8988T (cell line): ENCODE results near the gene SPECC1.
A peak's percentile ranks its signal among the peaks of the same experiment; 100 is the strongest.
"Not testable (repeated sequence)": the region's sequence is repeated elsewhere in the genome, so short reads cannot be mapped to it uniquely, and the experiment has no call there.

Experiments used
- DNase-seq: peaks from one replicate; pipeline ENCODE4 v3.0.0; 2011

SPECC1 gene

DNA sequence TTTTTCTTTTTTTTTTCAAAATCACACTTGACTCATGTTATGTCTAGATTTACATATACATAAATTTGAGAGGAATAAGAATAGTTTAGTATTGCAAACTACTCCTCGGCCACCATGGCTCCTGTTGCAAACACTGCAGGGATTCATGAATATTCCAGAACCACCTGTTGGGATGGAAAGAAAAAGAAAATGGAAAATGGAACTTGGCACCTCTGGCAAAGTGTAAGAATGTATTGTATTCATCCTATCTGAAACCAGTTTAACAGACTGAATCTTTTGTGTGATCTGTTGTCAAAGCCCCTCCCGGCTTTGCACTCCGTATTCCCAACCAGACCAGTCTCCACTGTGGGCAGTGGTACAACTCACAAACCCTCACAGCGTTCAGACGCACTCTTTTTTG, 124.4 kb downstream of the SPECC1 start:
- no peak for DNase-seq

DNA sequence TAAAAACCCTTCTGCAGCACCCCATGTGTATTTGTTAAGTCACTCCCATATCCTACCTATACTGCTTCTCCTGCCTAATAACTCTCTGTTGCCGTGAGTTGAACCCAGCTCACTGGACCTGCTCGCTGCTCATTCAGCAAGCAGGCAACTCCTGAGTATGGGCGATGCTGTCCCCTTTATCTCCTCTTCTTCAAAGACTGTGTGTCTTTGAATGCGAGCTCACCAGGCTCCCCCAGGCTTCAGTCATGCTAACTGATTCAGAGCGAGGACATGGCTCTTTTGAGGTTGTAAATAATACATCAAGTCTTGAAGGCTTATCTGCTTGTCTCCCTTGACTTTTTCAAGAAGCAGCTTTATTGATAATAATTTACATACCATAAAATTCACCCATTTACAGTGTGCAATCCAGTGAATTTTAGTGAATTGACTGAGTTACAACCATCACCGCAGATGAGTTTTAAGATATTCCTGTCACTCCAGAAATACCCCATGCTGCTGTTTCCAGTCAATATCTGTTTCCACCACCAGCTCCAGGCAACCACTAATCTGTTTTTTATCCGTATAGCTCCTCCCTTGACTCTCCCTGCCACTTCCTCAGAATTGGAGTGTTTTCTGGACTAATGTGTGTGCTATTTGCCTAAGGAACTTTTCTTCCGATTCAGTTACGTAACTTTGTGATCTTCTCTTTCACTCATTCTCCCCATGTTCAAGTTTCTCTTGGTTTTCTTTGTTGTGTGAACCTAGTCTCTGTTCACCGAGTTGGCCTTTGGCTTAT, 132.2 kb downstream of the SPECC1 start:
- DNase-seq = no peak

DNA sequence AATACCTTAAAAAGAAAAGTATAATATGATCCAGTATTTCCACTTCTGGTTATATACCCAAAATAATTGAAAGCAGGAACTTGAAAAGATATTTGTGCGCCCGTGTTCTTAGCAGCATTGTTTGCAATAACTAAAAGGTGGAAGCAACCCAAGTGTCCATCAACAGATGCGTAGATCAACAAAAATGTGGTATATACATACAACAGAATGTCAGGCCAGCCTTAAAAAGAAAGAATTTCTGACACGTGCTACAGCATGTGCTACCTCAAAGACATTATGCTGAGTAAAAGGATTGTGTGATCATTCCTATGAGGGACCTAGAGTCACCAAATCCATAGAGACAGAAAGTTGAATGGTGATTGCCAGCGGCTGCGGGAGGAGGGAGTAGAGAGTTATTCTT, 133.1 kb downstream of the SPECC1 start:
- no peak for DNase-seq

DNA sequence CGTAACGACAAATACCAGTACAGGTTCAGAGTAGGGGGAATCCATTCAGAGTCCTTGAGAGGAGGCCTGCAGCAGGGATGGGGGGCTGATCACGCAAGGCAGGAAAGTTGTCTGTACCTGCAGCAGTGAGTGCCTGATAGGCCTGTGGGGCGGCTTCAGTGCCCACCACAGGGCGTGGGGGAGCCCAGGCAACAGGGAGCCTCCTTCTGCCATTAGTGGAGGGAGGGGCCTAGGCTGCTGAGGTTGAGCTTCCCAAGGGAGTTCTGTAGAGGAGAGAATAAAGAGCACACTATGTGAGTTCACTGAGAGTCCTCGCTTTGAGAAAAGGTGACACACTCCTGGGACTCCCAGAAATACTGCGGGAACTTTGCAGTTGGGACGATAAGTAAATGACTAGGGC, 134.6 kb downstream of the SPECC1 start:
- DNase-seq = no peak

DNA sequence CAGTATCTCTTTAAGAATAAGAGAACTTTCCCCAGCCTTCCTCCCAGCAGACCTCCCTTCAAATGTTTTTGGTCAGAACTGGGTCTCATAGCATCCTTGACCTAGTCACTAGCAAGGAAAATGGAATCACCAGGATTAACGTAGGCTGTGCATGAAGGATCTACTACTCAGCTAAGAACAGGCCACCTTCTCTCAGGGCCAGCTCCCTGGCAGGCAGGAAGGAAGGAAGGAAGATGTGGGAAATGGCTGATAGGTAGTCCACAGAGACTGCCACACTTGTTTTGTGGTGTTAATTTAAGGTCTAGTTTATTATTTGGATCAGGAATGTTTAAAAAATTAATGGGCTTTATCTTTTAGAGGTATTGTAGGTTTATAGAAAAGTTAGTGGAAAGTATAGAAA, 136.4 kb downstream of the SPECC1 start:
- no peak for DNase-seq

DNA sequence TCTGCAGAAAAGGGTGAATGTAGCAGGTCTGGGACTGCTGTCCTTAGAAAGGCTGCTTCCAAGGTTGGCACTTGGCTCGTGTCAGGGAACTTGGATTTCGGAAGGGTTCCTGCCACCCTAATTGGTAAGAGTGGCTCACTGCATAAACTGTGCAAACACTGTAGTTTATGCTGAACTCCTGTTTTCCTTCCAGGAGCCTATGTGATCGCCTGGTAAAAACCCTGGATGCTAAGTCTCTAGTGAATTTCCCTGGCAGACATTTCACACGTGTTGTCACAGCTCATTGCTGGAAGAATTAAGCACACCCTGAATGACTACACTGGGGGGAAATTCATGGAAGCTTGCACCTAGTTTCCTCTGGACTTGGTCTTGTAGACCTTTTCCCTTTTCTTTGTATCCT, 140.1 kb downstream of the SPECC1 start:
- DNase-seq = no peak

DNA sequence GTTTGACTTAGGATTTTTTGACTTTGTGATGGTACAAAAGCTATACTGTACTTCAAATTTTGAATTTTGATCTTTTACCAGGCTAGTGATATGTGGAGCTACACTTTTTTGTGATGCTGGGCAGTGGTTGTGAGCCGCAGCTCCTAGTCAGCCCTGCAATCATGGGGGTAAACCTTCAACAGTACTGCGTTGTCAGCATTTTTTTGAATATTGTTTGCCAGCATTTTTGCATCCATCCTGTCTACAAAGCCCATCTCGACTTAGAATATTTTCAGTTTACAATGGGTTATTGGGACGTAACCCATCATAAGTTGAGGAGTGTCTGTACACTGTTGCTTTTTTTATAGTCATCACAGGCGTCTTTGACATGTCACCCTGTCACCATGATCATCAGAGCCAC, 142.0 kb downstream of the SPECC1 start:
- DNase-seq = no peak

DNA sequence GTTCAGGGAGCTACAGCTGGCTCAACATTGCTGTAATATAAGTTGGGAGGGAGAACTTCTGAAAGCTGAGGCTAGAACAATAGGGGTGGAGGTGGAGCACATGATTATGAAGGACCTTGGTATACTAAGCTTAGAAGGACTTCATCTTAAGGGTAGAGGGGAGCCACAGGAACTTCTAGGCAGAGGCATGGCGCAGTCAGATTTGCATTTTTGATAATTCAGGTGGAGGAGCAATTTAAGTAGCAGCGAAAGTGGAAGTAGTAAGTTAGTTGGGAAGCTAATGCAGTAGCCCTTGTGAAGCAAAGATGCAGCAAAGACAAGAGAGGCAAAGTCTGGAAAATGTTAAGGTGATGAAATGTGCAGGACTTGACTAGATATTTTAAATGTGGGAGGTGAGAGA, 144.1 kb downstream of the SPECC1 start:
- DNase-seq = no peak

DNA sequence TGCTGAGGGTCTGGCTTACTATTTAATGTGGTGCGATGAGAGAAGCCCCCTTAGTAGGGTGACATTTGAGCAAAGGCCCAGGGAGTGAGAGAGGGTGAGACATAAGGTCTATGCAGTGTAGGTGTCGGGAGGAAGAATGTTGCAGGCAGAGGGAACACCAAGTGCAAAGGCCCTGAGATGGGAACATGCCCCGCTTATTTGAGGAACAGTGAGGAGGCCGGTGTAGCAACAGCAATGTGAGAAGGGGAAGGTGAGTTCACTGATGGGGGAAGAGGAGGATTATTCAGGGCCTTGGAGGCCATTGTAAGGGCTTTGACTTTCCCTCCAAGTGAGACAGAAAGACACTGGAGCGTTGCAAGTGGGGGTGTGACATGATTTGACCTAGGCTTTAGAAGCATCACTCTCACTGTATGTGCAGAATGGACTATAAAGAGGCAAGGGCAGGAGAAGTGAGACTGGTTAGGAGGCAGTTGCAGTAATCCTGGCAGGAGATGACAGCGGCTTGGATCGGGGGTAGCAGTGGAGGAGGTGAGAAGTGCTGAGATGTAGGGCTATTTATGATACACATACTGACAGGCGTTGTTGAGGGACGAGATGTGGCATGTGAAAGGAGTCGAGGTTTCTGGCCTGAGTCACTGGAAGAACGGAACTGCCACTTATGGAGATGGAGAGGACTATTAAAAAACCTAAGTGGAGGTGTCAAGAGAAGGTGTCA, 145.3 kb downstream of the SPECC1 start:
- no peak for DNase-seq

DNA sequence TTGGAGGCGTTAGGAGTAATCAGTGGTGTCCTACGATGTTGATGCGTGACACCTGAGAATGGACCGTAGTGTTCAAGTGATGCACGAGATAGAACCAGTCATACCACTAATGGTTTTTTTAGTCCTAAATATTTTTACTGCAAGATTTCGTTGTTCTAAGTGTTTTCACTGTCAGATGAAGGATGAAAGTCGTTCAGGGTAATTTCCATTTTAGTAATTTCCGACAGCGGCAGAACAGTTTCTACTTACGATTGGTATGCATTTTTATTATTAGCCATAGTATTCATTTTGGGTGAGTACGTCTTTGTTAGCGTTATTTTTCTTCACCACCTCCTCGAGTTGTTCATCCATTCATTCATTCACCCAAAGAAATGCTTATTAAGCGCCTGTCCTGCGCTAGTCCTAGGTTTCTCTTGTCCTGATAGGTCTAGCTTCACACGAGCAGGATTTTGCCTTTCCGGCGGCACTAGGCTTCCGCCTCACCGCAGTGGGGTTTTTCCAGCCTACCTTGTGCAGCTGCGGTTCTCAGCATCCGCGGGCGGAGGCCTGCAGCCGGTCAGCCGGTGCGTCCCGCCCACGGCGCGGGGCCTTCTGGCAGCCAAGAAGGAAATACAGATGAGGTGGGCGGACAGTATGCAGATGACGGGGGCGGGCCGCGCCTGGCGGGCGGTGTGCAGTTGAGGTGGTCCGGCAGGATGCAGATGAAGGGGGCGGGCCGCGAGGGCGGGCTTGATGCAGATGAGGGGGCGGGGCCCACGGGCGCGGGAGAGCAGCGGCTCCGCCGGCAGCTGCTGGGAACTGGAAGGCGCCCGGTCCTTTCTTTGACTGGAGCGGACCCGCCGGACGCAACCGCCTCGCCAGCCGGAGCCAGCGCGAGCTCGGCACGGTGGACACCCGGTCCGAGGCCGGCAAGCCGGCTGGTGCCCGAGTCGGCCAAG, 146.4 kb downstream of the SPECC1 start:
- peak; percentile 91 for DNase-seq

DNA sequence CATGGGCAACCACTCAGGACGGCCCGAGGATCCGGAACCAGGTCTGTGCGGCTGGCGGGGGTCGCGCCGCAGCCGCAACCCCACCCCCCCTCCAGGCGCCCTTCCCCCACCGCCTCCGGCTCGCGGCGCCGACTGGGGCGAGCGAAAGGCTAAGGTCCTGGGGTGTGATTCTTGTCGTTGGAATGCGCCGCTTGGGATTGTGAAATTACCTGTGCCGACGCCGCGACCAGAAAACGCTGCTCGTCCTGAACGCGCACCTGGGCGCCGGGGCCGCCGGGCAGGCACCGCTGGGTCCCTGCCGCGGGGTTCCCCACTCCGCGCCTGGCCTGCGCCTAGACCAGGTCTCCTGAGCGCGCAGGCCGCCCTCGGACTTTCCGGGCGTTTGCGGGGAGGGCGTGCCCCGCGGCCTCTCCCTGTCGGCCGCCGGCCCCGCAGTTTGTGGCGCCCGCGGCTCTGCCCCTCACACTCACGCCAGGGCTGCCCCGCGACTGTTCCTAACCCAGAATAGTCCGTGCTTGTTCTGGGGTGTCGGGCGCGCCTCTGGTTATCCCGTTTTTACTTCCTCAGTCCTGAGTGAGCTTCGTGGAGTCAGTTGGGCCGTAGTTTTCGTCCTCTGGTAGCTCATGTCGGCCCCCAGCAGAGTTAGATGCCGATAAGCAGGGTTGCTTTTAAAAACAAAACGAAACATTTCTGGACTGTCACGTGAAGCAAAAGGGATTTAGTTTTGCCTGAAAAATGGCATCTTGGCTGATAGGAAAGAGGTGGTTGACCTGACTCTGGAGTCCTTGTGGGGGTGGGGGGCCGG, 147.2 kb downstream of the SPECC1 start:
- DNase-seq = peak; percentile 48

DNA sequence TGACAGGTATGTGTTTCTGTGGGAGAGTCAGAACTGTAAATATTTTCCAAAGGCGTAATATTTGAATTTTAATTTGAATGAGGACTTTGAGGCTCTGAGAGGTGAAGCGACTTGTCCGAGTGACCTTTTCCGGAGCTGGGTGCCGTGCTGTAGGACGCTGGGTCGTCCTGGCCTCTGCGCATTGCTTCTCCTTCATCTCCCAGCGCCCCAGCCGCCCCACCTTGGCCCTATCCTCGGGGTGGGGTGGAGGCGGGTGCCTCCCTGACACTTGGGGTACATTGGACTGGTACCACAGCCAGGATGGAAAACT, 147.8 kb downstream of the SPECC1 start:
- no peak for DNase-seq

DNA sequence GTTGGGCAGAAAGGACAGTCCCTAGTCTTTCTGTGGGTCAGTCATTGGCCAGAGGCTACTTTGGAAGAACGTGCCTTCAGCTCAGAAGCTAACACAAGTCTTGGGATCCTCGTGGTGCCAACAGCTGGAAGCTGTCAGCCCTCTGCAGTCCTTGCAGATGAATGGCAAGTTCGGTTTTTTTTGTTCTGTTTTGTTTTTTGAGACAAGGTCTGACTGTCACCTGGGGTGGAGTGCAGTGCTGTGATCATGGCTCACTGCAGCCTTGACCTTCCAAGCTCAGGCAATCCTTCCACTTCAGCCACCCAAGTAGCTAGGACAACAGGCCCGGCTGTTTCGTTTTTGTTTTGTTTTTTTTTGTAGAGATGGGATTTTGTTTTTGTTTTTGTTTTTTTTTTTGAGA, 149.4 kb downstream of the SPECC1 start:
- DNase-seq = no peak

DNA sequence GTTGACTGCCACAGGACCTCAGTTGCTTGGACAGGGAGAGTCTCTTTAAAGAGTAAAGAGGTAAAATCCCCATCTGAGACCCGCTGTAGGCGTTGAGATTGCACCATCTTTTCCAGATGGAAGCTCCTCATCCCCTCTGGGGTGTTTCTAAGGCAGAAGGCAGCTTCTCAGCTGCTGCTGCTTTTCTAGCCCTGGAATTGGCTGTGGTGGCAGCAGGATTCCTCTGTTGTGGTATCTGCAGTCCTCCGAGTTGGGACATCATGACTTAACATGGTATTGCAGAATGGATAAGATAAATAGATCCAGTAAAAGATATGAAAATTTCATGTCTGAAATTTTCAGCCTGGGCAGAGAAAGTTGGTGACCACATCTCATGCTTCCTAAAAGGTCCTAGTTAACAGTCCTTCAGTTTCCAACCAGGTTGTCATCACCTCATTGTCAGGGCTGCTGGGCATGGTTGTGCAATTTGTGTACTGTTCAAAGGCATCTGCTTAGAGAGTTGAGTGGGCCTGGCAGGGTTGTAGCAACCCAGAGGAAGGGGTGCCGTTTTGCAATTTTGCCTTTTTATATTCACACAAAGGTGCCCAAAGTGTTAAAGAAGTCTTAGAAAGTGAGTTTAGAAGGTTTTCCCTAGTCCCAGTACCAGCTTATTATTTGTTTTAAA, 150.4 kb downstream of the SPECC1 start:
- DNase-seq = no peak

DNA sequence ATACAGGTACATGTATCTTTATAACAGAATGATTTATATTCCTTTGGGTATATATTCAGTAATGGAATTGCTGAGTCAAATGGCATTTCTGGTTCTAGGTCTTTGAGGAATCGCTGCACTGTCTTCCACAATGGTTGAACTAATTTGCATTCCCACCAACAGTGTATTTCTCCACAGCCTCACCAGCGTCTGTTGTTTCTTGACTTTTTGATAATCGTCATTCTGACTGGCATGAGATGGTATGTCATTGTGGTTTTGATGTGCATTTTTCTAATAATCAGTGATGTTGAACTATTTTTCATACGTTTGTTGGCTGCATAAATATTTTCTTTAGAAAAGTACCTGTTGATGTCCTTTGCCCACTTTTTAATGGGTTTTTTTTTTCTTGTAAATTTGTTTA, 156.4 kb downstream of the SPECC1 start:
- DNase-seq = not testable (repeated sequence)

DNA sequence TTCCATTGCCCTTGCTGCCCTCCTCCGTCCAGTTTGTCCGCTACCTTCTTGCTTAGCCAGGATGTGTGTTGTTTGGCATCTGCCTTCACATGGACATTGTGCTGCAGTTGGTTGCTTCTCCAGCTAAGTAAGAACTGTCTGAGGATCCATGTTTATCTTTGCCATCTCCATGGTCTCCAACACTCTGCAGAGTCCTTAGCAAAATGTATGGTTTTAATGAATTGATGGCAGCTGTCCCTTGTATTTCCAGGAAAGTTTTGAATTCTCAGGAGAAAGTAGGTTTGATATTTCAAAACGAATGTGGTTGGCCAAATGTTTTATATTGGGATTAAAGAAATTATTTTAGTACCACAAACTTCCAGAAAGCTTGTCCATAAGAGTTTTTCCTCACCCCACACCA, 160.9 kb downstream of the SPECC1 start:
- no peak for DNase-seq

DNA sequence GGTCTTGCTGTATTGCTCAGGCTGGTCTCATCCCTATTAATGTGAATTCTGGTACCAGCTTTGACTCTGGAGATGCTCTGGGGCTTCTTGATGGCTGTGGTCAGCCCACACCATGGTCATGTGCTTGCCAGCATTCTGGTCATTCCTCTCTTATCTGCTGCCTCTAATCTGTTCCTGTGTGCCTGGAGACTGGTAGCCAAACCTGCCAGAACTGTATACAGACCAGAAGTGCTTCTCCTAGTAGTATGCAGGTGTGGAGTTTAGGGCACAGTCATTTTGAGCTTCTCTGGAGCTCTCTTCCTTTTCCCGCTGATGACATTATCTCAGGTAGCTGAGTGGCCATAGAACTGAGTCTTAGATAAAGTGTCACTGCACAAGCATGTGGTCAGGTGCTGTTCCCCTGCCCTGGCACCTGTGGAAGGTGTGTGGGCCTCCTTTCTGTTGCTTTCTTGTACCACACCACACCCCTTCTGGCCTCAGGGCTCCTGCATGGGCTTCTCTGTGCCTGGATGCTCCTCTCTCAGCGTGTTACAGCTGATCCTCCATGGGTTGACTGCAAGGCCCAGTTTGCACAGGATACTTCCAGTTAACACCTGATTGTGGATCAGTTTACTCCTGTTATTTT, 162.7 kb downstream of the SPECC1 start:
- DNase-seq = no peak

DNA sequence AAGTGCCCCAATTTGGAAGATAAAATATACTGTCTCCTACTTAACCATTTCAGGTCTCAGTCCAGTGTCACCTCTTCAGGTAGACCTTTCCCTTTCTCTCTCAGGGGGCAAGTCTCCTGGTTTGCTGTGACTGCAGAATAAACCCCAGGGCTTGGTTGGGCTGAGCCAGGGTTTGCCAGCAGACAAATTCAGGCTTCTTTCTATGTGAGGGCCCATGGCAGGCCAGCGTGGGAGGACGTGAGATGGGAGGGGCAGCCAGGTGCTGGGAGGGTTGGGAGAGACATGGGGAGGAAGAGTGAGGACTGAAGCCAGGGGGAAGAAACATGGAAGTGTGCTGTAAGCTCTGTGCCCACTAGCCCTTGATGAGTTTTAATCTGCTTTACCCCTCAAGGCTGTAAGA, 163.2 kb downstream of the SPECC1 start:
- DNase-seq = no peak

DNA sequence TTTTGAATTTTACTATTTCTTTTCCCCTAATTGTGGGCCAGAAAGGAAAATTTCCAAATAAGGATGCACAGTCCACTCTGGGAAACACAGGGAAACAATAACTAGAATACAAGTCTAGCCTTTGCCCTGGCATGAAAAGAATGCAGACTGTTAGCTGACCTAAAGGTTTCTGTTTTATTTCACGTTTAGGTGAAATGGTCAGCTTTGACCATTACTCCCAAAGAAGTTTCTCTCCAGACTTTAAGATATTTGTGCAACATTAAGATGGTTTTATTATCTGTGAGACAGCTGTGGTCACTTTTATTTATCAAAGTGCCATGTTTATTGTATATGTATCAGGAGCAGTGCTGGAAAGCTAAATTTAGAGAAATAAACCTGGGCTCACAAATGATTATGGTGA, 163.9 kb downstream of the SPECC1 start:
- no peak for DNase-seq

DNA sequence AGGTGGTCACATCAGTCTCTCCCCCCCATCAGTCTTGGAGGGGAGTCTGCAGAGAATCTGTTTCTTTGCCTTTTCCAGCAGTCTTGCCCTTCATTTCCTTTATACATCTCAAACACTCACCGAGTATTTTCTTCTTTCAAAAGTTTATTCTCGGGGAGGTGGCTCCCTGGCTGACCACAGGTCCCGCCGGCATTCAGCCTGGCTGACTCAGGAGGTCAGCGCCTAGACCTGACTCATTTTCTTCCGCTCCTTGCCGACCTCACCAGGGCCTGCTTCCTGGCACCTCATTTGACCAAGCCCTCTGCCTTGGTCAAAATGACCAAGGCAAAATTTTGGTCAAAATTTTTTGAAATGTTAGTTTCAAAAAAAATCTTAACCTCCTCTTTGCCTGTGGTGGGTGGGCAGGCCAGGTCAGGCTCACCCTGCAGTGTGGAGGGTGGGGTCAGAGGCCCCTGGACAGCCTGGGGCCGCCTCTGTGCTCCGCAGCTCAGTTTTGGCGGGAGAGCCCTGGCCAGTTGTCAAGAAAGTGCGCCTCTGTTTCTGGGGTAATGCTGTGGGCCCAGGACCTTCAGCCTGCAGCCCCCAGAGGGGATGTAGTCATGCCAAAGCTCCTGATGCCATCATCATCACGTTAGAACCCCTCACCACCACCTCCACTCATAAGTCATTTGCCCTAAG, 165.6 kb downstream of the SPECC1 start:
- no peak for DNase-seq

DNA sequence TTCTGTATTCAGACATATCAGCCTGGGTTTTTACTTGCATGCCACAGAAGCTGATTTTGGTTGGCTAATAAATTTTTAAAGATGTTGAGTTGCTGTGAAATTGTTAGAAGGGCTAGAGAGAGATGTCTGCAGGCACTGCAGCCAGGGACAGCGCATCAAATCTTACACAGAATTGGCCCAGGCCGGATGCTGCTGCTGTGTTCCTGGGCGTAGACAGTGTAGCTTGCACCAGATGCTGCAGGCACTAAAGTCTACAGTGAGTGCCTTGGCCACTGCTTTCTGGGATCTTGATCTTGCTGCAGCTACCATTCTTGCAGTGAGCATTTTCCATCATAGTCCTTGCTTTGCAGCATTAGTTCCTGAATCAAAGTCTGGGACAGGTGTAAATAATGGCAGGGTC, 169.9 kb downstream of the SPECC1 start:
- no peak for DNase-seq
